ENCODE measurements around the gene ENDOU.
A peak's percentile ranks its signal among the peaks of the same experiment; 100 is the strongest.
"Not testable (repeated sequence)": the region's sequence is repeated elsewhere in the genome, so short reads cannot be mapped to it uniquely, and the experiment has no call there.

Gene ENDOU

DNA sequence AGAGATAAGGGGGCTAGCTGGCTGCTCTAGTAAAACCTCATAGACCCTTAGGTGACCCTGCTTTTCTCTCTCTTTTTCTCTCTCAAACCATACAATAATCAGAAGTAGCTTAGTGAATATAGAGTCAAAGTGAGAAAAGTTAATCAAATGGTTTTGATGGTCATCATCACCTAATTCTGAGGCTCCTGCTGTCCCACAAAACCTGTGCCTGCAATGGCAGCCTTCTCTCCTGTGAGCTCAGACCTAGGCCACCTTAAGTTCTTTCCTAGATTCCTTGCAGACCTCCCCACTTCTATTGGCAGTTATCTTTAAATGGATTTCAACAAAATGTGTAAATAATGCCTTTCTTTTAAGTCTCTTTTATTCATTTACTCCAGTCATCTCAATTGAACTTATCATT is 17.9 kb downstream of the ENDOU start:
- H3K4me1 ChIP-seq (ENCODE audit: control insufficient read depth, insufficient read depth, low read length) = peaks cover 8% of the 10 kb centered on the region
- no peak overlapping the region for H3K9ac ChIP-seq (ENCODE audit: low read length)
- no peak overlapping the region for H3K27ac ChIP-seq (ENCODE audit: low read depth, low read length)
- no peaks in the 10 kb centered on the region for H3K27me3 ChIP-seq (ENCODE audit: control insufficient read depth, insufficient read depth, low read length)
- no peaks in the 10 kb centered on the region for H3K36me3 ChIP-seq (ENCODE audit: control insufficient read depth, insufficient read depth, low read length)
- no peak overlapping the region for H3K4me3 ChIP-seq (ENCODE audit: low read length)

DNA sequence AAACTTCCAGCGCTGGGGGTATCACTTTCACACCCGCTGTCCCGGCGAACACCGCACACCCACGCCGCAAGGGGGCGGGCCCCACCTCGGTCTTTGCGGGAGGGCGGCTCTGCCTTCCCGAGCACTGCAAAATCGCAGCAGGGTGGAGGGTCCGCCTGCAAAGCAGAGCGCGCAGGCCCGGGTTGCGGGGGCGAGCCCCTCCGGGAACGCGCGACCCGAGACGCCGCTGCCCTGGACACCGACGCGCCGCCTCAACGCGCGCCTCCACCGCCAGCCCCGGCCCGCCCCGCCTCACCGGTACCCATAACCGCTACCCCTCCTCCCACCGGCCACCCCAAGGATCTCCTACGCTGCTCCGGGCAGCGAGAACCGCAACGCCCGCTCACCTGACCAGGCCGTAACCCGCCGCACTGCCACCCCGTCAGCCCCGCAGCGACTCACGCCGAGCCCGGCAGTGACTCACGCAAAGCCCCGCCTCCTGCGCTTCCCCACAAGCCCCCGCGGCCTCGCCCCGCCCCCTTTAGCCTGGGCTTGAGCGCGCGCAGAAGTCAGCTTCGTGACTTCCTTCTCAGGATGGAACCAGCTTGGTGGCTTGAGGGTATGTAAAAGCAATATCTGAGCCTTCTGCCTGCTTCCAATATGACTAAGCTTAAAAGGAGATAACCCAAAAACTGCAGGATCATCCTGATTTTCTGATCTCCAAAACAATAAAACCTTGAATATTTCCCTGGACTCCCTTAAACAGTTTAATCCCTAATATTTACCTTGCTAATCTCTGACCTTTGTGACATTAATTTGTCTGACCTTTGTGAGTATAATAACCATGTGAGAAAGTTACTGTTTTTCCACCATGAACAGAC is 19.5 kb downstream of the ENDOU start, which contains the start of gene RPAP3:
TSS of gene RPAP3 (minus strand) at position 465 of the 860 bp plus-strand sequence. CDS start 3,190 bp downstream, outside the sequence.
- H3K36me3 ChIP-seq (ENCODE audit: control insufficient read depth, insufficient read depth, low read length) = peaks cover 2% of the 10 kb centered on the region
- peak within 1 kb of the TSS; percentile 88 for H3K4me3 ChIP-seq (ENCODE audit: low read length)
- H3K4me1 ChIP-seq (ENCODE audit: control insufficient read depth, insufficient read depth, low read length) = peaks cover 8% of the 10 kb centered on the region
- H3K27ac ChIP-seq (ENCODE audit: low read depth, low read length) = peak within 1 kb of the TSS; percentile 92
- H3K9ac ChIP-seq (ENCODE audit: low read length) = peak within 1 kb of the TSS; percentile 70
- H3K27me3 ChIP-seq (ENCODE audit: control insufficient read depth, insufficient read depth, low read length) = no peaks in the 10 kb centered on the region

DNA sequence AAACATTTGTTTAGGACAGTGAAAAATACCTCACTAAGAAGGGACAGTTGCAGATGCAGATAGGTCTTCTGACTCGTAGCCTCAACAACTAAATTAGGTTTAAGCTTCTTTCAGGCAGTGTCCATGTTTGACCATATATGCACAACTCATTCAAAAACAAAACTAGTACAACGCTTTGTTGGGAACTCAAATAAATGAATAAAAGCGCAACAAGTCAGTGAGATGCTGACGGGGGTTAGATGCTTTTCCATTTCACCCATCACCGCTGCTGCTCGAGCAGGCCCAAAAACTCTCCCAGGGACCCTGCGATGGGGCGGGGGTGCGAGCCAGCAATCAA is 20.1 kb downstream of the ENDOU start:
- peak overlapping the region; percentile 70 for H3K9ac ChIP-seq (ENCODE audit: low read length)
- peaks cover 8% of the 10 kb centered on the region for H3K4me1 ChIP-seq (ENCODE audit: control insufficient read depth, insufficient read depth, low read length)

DNA sequence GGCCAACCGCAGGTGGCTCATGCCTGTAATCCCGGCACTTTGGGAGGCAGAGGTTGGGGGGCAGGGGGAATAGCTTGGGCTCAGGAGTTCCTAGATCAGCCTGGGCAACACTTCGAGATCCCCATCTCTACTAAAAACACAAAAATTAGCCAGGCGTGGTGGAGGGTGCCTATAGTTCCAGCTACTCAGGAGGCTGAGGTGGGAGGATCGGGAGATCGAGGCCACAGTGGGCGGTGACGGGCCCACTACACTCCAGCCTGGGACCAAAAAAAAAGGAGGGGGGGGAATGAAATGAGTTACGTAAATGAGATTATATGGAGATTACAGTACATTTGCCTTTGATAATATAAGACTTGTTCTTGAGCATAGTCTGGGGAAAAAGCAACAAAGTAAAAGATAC is 20.6 kb downstream of the ENDOU start:
- no peaks in the 10 kb centered on the region for H3K27me3 ChIP-seq (ENCODE audit: control insufficient read depth, insufficient read depth, low read length)
- H3K9ac ChIP-seq (ENCODE audit: low read length) = no peak overlapping the region
- peaks cover 8% of the 10 kb centered on the region for H3K4me1 ChIP-seq (ENCODE audit: control insufficient read depth, insufficient read depth, low read length)
- peak overlapping the region; percentile 88 for H3K4me3 ChIP-seq (ENCODE audit: low read length)
- H3K36me3 ChIP-seq (ENCODE audit: control insufficient read depth, insufficient read depth, low read length) = peaks cover 5% of the 10 kb centered on the region
- no peak overlapping the region for H3K27ac ChIP-seq (ENCODE audit: low read depth, low read length)

More for the DNA sequence above, 20.1 kb downstream of the ENDOU start:
- Histone ChIP-seq H3K36me3 (ENCODE audit: control insufficient read depth, insufficient read depth, low read length) (peaks cover 5% of the 10 kb centered on the region), H3K27me3 (ENCODE audit: control insufficient read depth, insufficient read depth, low read length) (no peaks in the 10 kb centered on the region), H3K27ac (ENCODE audit: low read depth, low read length) (peak overlapping the region; percentile 92), H3K4me3 (ENCODE audit: low read length) (peak overlapping the region; percentile 88)

DNA sequence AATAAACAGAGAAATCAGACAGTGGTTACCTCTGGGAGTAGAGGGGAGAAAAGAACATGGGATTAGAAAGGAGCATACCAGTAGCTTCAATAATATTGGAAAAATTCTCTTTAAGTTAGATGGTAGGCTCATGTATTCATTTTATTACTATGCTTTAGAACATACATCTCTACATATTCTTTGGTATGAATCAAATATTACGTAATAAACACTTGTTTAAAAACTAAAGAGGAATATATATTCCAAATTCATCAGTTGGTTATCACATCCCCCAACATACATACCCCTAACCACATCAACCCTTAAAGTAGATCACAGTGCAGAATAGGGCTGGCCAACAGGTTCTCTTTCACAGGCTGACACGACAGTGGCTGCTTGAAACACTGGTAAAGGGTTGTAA is 25.0 kb downstream of the ENDOU start:
- Histone ChIP-seq H3K27ac (ENCODE audit: low read depth, low read length) (no peak overlapping the region), H3K4me1 (ENCODE audit: control insufficient read depth, insufficient read depth, low read length) (peaks cover 5% of the 10 kb centered on the region), H3K27me3 (ENCODE audit: control insufficient read depth, insufficient read depth, low read length) (no peaks in the 10 kb centered on the region), H3K9ac (ENCODE audit: low read length) (no peak overlapping the region), H3K4me3 (ENCODE audit: low read length) (no peak overlapping the region), H3K36me3 (ENCODE audit: control insufficient read depth, insufficient read depth, low read length) (peaks cover 5% of the 10 kb centered on the region)

DNA sequence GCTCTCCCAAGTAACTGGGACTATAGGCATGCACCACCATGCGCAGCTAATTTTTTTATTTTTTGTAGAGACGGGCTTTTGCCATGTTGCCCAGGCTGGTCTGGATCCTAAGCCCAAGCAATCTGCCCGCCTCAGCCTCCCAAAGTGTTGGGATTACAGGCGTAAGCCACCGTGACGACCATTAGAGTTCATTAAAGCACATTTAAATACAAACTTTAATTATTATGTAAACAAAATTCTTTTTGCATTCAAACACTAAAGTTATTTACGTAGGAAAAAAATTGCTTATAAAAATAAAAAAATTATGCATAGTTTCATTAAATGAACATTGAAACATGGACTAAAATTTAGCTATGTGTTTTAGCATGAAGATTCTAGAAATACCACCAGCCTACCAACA is 26.7 kb downstream of the ENDOU start:
- H3K27ac ChIP-seq (ENCODE audit: low read depth, low read length) = no peak overlapping the region
- H3K9ac ChIP-seq (ENCODE audit: low read length) = no peak overlapping the region
- no peaks in the 10 kb centered on the region for H3K27me3 ChIP-seq (ENCODE audit: control insufficient read depth, insufficient read depth, low read length)
- peaks cover 5% of the 10 kb centered on the region for H3K36me3 ChIP-seq (ENCODE audit: control insufficient read depth, insufficient read depth, low read length)
- H3K4me1 ChIP-seq (ENCODE audit: control insufficient read depth, insufficient read depth, low read length) = no peaks in the 10 kb centered on the region
- no peak overlapping the region for H3K4me3 ChIP-seq (ENCODE audit: low read length)

DNA sequence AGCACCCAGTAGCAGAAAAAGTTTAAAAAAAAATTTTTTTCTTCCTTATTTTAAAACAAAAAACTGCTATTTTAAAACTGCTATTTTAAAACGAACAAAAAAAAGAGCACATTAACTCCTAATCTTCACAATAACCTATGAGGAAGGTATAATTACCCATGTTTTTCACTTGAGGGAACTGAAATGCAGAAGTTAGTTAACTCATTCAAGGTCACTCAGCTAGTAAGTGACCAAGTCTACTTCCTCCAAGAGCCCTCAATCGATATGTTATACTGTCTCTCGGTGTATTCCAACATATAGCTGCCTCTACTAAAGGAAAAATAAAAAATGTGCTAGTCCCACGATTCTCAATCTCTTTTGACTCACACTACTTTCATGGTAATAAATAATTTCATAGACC is 27.2 kb downstream of the ENDOU start:
- Histone ChIP-seq H3K27me3 (ENCODE audit: control insufficient read depth, insufficient read depth, low read length) (no peaks in the 10 kb centered on the region), H3K27ac (ENCODE audit: low read depth, low read length) (no peak overlapping the region), H3K36me3 (ENCODE audit: control insufficient read depth, insufficient read depth, low read length) (peaks cover 5% of the 10 kb centered on the region), H3K9ac (ENCODE audit: low read length) (no peak overlapping the region), H3K4me1 (ENCODE audit: control insufficient read depth, insufficient read depth, low read length) (no peaks in the 10 kb centered on the region), H3K4me3 (ENCODE audit: low read length) (no peak overlapping the region)

DNA sequence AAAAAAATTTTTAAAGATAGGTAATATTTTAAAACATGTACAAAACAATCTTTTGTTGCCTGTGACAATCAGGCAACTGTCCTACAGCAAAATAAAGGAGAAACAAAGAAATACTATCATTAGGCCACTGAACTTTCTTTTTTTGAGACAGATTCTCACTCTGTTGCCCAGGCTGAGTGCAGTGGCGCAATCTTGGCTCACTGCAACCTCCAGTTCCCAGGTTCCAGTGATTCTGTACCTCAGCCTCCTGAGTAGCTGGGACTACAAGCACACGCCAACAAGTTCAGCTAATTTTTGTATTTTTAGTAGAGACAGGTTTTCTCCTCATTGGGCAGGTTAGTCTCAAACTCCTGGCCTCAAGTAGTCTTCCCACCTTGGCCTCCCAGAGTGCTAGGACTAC is 36.1 kb downstream of the ENDOU start:
- Histone ChIP-seq H3K27ac (ENCODE audit: low read depth, low read length) (no peak overlapping the region), H3K27me3 (ENCODE audit: control insufficient read depth, insufficient read depth, low read length) (no peaks in the 10 kb centered on the region), H3K9ac (ENCODE audit: low read length) (no peak overlapping the region), H3K36me3 (ENCODE audit: control insufficient read depth, insufficient read depth, low read length) (peaks cover 4% of the 10 kb centered on the region), H3K4me3 (ENCODE audit: low read length) (no peak overlapping the region), H3K4me1 (ENCODE audit: control insufficient read depth, insufficient read depth, low read length) (no peaks in the 10 kb centered on the region)

DNA sequence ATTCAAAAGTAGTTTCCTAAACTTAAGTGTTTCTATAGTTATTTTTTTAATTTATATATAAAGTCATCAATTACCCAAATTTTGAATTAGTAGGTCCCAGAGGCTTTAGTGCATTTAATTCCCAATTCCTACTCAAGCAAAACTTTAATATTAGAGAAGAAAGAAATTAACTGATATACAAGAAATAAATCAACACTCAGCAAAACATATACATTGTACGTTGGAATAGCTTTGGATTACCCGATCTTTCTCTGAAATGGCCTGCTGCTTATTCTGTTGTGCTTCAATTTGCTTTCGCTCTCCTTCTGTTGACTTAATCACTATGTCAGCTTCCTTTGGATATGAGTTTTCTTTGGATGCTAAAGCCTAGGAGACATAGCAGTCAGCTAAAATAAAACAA is 37.7 kb downstream of the ENDOU start:
- Histone ChIP-seq H3K36me3 (ENCODE audit: control insufficient read depth, insufficient read depth, low read length) (peaks cover 4% of the 10 kb centered on the region), H3K4me3 (ENCODE audit: low read length) (no peak overlapping the region)

DNA sequence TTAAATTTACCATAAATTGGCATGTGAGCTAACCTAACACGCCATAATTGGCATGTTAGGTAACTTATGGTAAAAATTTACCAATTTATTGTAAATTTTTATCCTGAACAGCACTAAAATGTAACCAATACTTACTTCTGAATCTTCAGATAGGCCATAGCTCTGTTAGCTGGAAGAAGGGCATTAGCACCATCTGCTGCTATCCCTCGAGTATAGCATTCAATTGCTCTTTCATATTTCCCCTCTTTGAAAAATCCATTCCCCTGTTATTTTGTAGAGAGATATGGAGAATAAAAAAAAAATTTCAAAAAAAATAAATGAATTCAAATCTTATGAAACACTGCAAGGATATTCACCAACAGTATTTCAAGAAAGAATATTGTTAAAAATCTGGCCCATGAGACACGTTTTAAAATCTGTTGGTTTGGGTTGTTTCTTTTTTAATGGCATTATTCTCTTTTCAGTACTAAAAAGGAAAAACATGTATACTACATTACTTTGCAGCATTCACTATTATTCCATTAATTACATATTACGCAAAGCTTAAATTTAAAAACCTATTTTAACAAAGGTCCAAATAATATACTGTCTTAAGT is 38.5 kb downstream of the ENDOU start:
- H3K27ac ChIP-seq (ENCODE audit: low read depth, low read length) = no peak overlapping the region
- H3K27me3 ChIP-seq (ENCODE audit: control insufficient read depth, insufficient read depth, low read length) = no peaks in the 10 kb centered on the region
- no peak overlapping the region for H3K4me3 ChIP-seq (ENCODE audit: low read length)
- peaks cover 4% of the 10 kb centered on the region for H3K36me3 ChIP-seq (ENCODE audit: control insufficient read depth, insufficient read depth, low read length)
- no peaks in the 10 kb centered on the region for H3K4me1 ChIP-seq (ENCODE audit: control insufficient read depth, insufficient read depth, low read length)
- H3K9ac ChIP-seq (ENCODE audit: low read length) = no peak overlapping the region

More for the DNA sequence above, 37.7 kb downstream of the ENDOU start:
- Histone ChIP-seq H3K9ac (ENCODE audit: low read length) (no peak overlapping the region), H3K27ac (ENCODE audit: low read depth, low read length) (no peak overlapping the region), H3K27me3 (ENCODE audit: control insufficient read depth, insufficient read depth, low read length) (no peaks in the 10 kb centered on the region), H3K4me1 (ENCODE audit: control insufficient read depth, insufficient read depth, low read length) (no peaks in the 10 kb centered on the region)

DNA sequence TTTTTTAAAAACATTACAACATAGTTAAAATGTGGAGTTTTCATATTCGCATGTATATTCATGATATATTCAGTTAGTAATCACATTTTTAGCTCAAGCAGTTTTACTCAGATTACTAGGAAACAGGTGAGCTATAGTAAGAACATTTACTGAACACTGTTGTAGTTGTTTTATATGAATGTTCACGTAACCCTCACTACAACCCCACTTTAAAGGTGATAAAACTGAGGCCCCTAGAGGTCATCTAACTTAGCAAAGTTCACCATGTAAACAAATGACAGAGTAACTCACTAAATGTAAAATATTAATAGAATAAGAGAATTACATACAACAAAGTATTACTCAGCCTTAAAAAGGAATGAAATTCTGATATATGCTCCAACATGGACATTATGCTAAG is 45.5 kb downstream of the ENDOU start:
- Histone ChIP-seq H3K27ac (ENCODE audit: low read depth, low read length) (no peak overlapping the region), H3K27me3 (ENCODE audit: control insufficient read depth, insufficient read depth, low read length) (no peaks in the 10 kb centered on the region), H3K36me3 (ENCODE audit: control insufficient read depth, insufficient read depth, low read length) (no peaks in the 10 kb centered on the region), H3K9ac (ENCODE audit: low read length) (no peak overlapping the region), H3K4me3 (ENCODE audit: low read length) (no peak overlapping the region), H3K4me1 (ENCODE audit: control insufficient read depth, insufficient read depth, low read length) (no peaks in the 10 kb centered on the region)

DNA sequence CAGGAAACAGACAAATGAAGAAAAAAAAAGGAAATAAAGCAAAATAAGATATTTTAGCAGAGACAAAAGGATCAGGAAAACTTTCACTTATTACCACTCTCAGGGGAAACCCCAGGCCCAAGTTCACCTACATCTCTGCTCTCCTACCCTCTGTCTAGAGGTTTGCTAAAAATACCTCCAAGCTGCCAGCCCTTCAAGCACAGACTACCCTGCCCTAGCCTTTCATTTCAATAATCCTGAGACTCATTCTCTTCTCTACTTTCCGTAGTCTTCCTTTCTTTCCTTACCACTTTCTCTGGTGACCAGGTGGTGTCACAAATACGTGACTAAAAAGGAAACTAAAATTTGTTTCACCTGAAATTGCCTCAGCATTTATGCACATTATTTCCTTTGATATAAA is 53.2 kb downstream of the ENDOU start:
- Histone ChIP-seq H3K27me3 (ENCODE audit: control insufficient read depth, insufficient read depth, low read length) (no peaks in the 10 kb centered on the region), H3K9ac (ENCODE audit: low read length) (no peak overlapping the region), H3K27ac (ENCODE audit: low read depth, low read length) (no peak overlapping the region), H3K4me1 (ENCODE audit: control insufficient read depth, insufficient read depth, low read length) (no peaks in the 10 kb centered on the region), H3K4me3 (ENCODE audit: low read length) (no peak overlapping the region), H3K36me3 (ENCODE audit: control insufficient read depth, insufficient read depth, low read length) (peaks cover 8% of the 10 kb centered on the region)

DNA sequence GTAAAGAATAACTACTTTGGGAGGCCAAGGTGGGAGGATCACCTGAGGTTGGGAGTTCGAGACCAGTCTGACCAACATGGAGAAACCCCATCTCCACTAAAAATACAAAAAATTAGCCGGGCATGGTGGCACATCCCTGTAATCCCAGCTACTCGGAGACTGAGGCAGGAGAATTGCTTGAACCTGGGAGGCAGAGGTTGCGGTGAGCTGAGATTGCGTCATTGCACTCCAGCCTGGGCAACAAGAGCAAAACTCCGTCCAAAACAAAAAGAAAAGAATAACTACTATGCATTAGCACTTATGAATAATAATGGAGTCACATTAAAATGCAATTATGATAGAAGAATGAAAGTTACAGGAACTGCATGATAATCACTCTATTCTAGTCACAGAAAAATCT is 57.4 kb downstream of the ENDOU start:
- H3K27me3 ChIP-seq (ENCODE audit: control insufficient read depth, insufficient read depth, low read length); H3K9ac ChIP-seq (ENCODE audit: low read length); H3K4me1 ChIP-seq (ENCODE audit: control insufficient read depth, insufficient read depth, low read length); H3K27ac ChIP-seq (ENCODE audit: low read depth, low read length); H3K4me3 ChIP-seq (ENCODE audit: low read length); H3K36me3 ChIP-seq (ENCODE audit: control insufficient read depth, insufficient read depth, low read length): not testable (repeated sequence)
